Measurements from ENCODE around the gene CLEC4D.

Gene CLEC4D

GRCh38 chr12:8504351-8504750 lies 9.0 kb upstream of the CLEC4D start:
- no peak overlapping the region for H3K27ac ChIP-seq
- H4K20me1 ChIP-seq (ENCODE audit: insufficient read depth) = no peaks in the 10 kb centered on the region
- no peak overlapping the region for H3K4me3 ChIP-seq (IDR thresholded peaks at IDR 0.05; ENCODE audit: insufficient read depth, low read depth, low read length)
- H3K4me2 ChIP-seq = no peak overlapping the region
- no peak overlapping the region for H3K9ac ChIP-seq
- TF ChIP-seq CTCF (conservative IDR thresholded peaks at IDR 0.05; ENCODE audit: low read depth, low read length) = no peak
- no peak overlapping the region for H2AFZ ChIP-seq (ENCODE audit: low read depth)
- H3K36me3 ChIP-seq (ENCODE audit: insufficient read depth) = no peaks in the 10 kb centered on the region
- H3K4me1 ChIP-seq (ENCODE audit: low read depth, poor library complexity, severe bottlenecking) = peaks cover 5% of the 10 kb centered on the region
- H3K79me2 ChIP-seq (ENCODE audit: insufficient read depth, low read depth) = no peaks in the 10 kb centered on the region
- no peaks in the 10 kb centered on the region for H3K27me3 ChIP-seq (ENCODE audit: insufficient read depth, low read depth)

GRCh38 chr12:8507596-8507995 lies 5.7 kb upstream of the CLEC4D start:
- Histone ChIP-seq H4K20me1 (ENCODE audit: insufficient read depth) (no peaks in the 10 kb centered on the region), H3K4me3 (IDR thresholded peaks at IDR 0.05; ENCODE audit: insufficient read depth, low read depth, low read length) (no peak overlapping the region), H3K27me3 (ENCODE audit: insufficient read depth, low read depth) (no peaks in the 10 kb centered on the region), H3K4me2 (no peak overlapping the region), H3K4me1 (ENCODE audit: low read depth, poor library complexity, severe bottlenecking) (no peaks in the 10 kb centered on the region), H3K9ac (no peak overlapping the region), H2AFZ (ENCODE audit: low read depth) (no peak overlapping the region), H3K79me2 (ENCODE audit: insufficient read depth, low read depth) (no peaks in the 10 kb centered on the region), H3K36me3 (ENCODE audit: insufficient read depth) (no peaks in the 10 kb centered on the region), H3K27ac (no peak overlapping the region)
- TF ChIP-seq CTCF (conservative IDR thresholded peaks at IDR 0.05; ENCODE audit: low read depth, low read length) = no peak

- no peak for TF ChIP-seq CTCF (conservative IDR thresholded peaks at IDR 0.05; ENCODE audit: low read depth, low read length)
- Histone ChIP-seq H3K4me1 (ENCODE audit: low read depth, poor library complexity, severe bottlenecking) (no peaks in the 10 kb centered on the region), H2AFZ (ENCODE audit: low read depth) (no peak overlapping the region), H3K79me2 (ENCODE audit: insufficient read depth, low read depth) (no peaks in the 10 kb centered on the region), H3K27me3 (ENCODE audit: insufficient read depth, low read depth) (no peaks in the 10 kb centered on the region), H4K20me1 (ENCODE audit: insufficient read depth) (no peaks in the 10 kb centered on the region), H3K9ac (no peak overlapping the region), H3K36me3 (ENCODE audit: insufficient read depth) (no peaks in the 10 kb centered on the region), H3K4me3 (IDR thresholded peaks at IDR 0.05; ENCODE audit: insufficient read depth, low read depth, low read length) (no peak overlapping the region), H3K27ac (no peak overlapping the region), H3K4me2 (no peak overlapping the region)
Observed at GRCh38 chr12:8508223-8508622, 5.1 kb upstream of the CLEC4D start.

GRCh38 chr12:8508910-8509841 lies 4.1 kb upstream of the CLEC4D start:
- H3K27me3 ChIP-seq (ENCODE audit: insufficient read depth, low read depth) = no peaks in the 10 kb centered on the region
- no peaks in the 10 kb centered on the region for H3K4me1 ChIP-seq (ENCODE audit: low read depth, poor library complexity, severe bottlenecking)
- no peaks in the 10 kb centered on the region for H3K79me2 ChIP-seq (ENCODE audit: insufficient read depth, low read depth)
- no peak overlapping the region for H2AFZ ChIP-seq (ENCODE audit: low read depth)
- TF ChIP-seq CTCF (conservative IDR thresholded peaks at IDR 0.05; ENCODE audit: low read depth, low read length) = no peak
- no peak overlapping the region for H3K9ac ChIP-seq
- no peak overlapping the region for H3K4me2 ChIP-seq
- no peak overlapping the region for H3K4me3 ChIP-seq (IDR thresholded peaks at IDR 0.05; ENCODE audit: insufficient read depth, low read depth, low read length)
- no peak overlapping the region for H3K27ac ChIP-seq
- no peaks in the 10 kb centered on the region for H4K20me1 ChIP-seq (ENCODE audit: insufficient read depth)
- no peaks in the 10 kb centered on the region for H3K36me3 ChIP-seq (ENCODE audit: insufficient read depth)

Data from KMS-11 (cell line).